ENCODE measurements around the gene GAMT.

Gene GAMT

GRCh38 chr19:1388637-1389026 lies 12.7 kb downstream of the GAMT start:
- no peak for FAIRE-seq
- DNase-seq (ENCODE audit: extremely low spot score, insufficient read length, low read depth) = no peak

GRCh38 chr19:1387684-1388636 lies 13.4 kb downstream of the GAMT start:
- DNase-seq (ENCODE audit: extremely low spot score, insufficient read length, low read depth) (no peak), FAIRE-seq (no peak)

- FAIRE-seq = no peak
Measured at GRCh38 chr19:1386945-1387683, 14.2 kb downstream of the GAMT start.

GRCh38 chr19:1385816-1386215 lies 15.5 kb downstream of the GAMT start:
- no peak for DNase-seq (ENCODE audit: extremely low spot score, insufficient read length, low read depth)
- FAIRE-seq = no peak

More at GRCh38 chr19:1386945-1387683, 14.2 kb downstream of the GAMT start:
- no peak for DNase-seq (ENCODE audit: extremely low spot score, insufficient read length, low read depth)

- DNase-seq (ENCODE audit: extremely low spot score, insufficient read length, low read depth) = no peak
Measured at GRCh38 chr19:1384478-1385110, 16.7 kb downstream of the GAMT start.

GRCh38 chr19:1384085-1384462 lies 17.3 kb downstream of the GAMT start:
- FAIRE-seq (no peak), DNase-seq (ENCODE audit: extremely low spot score, insufficient read length, low read depth) (no peak)

More at GRCh38 chr19:1384478-1385110, 16.7 kb downstream of the GAMT start:
- no peak for FAIRE-seq

GRCh38 chr19:1383312-1384084 lies 17.8 kb downstream of the GAMT start, which contains the start of gene NDUFS7:
Gene NDUFS7, plus strand, starts transcription at chr19:1383907. Its CDS starts 20 bp downstream, at chr19:1383927.
- FAIRE-seq (peak; percentile 91), DNase-seq (ENCODE audit: extremely low spot score, insufficient read length, low read depth) (peak; percentile 64)

- DNase-seq (ENCODE audit: extremely low spot score, insufficient read length, low read depth) = no peak
- no peak for FAIRE-seq
Measured at GRCh38 chr19:1383017-1383311, 18.4 kb downstream of the GAMT start.

- no peak for FAIRE-seq
- no peak for DNase-seq (ENCODE audit: extremely low spot score, insufficient read length, low read depth)
Measured at GRCh38 chr19:1382250-1382649, 19.1 kb downstream of the GAMT start.

- no peak for FAIRE-seq
Measured at GRCh38 chr19:1379961-1380489, 21.3 kb downstream of the GAMT start.

GRCh38 chr19:1379126-1379905 lies 22.0 kb downstream of the GAMT start:
- no peak for FAIRE-seq

More at GRCh38 chr19:1379961-1380489, 21.3 kb downstream of the GAMT start:
- DNase-seq (ENCODE audit: extremely low spot score, insufficient read length, low read depth) = no peak

GRCh38 chr19:1377965-1378785 lies 23.2 kb downstream of the GAMT start:
- no peak for FAIRE-seq
- DNase-seq (ENCODE audit: extremely low spot score, insufficient read length, low read depth) = no peak

More at GRCh38 chr19:1379126-1379905, 22.0 kb downstream of the GAMT start:
- DNase-seq (ENCODE audit: extremely low spot score, insufficient read length, low read depth) = no peak

GRCh38 chr19:1377176-1377964 lies 24.0 kb downstream of the GAMT start:
- no peak for FAIRE-seq
- no peak for DNase-seq (ENCODE audit: extremely low spot score, insufficient read length, low read depth)

GRCh38 chr19:1376415-1376805 lies 24.9 kb downstream of the GAMT start:
- FAIRE-seq (no peak), DNase-seq (ENCODE audit: extremely low spot score, insufficient read length, low read depth) (no peak)

GRCh38 chr19:1374250-1374577 lies 27.1 kb downstream of the GAMT start:
- no peak for FAIRE-seq

GRCh38 chr19:1373534-1374249 lies 27.6 kb downstream of the GAMT start:
- DNase-seq (ENCODE audit: extremely low spot score, insufficient read length, low read depth) (no peak), FAIRE-seq (no peak)

More at GRCh38 chr19:1374250-1374577, 27.1 kb downstream of the GAMT start:
- DNase-seq (ENCODE audit: extremely low spot score, insufficient read length, low read depth) = no peak

- DNase-seq (ENCODE audit: extremely low spot score, insufficient read length, low read depth) (no peak), FAIRE-seq (no peak)
Measured at GRCh38 chr19:1373042-1373533, 28.3 kb downstream of the GAMT start.
